MM.1S (cell line): ENCODE data around the gene KRTAP4-2.
"Not testable (repeated sequence)": the region's sequence is repeated elsewhere in the genome, so short reads cannot be mapped to it uniquely, and the experiment has no call there.

Source experiments
- DNase-seq: peaks from one replicate; pipeline ENCODE4 v3.0.0-alpha.2; 2015
- H2AFZ ChIP-seq: fragments of 300-600 bp; sonication (generic); 2 replicates; pipeline ENCODE4 v1.6.0; 2016; ENCODE audit warnings: antibody characterized with exemption, low read length
- H3F3A ChIP-seq: fragments of 300-600 bp; sonication (generic); 2 replicates; pipeline ENCODE4 v1.6.1; 2016; ENCODE audit warnings: mild to moderate bottlenecking, antibody characterized with exemption, low read length, moderate library complexity, mixed read lengths; ENCODE audit not compliant: insufficient read depth
- H3K27ac ChIP-seq: fragments of 300-600 bp; sonication (generic); 2 replicates; pipeline ENCODE4 v1.5.1; 2016; ENCODE audit warnings: mild to moderate bottlenecking, low read length
- H3K27me3 ChIP-seq: fragments of 300-600 bp; sonication (generic); replicated peaks from 2 replicates; pipeline ENCODE4 v1.6.0; 2016; ENCODE audit warnings: low read length; ENCODE audit not compliant: insufficient read depth
- H3K36me3 ChIP-seq: fragments of 300-600 bp; sonication (generic); replicated peaks from 2 replicates; pipeline ENCODE4 v1.6.1; 2016; ENCODE audit warnings: mild to moderate bottlenecking, low read length, mixed read lengths; ENCODE audit not compliant: insufficient read depth
- H3K4me1 ChIP-seq: fragments of 300-600 bp; sonication (generic); 2 replicates; pipeline ENCODE4 v1.6.1; 2016; ENCODE audit warnings: low read length, mixed read lengths
- H3K4me2 ChIP-seq: fragments of 300-600 bp; sonication (generic); 2 replicates; pipeline ENCODE4 v1.6.0; 2016; ENCODE audit warnings: low read depth, low read length
- H3K4me3 ChIP-seq: fragments of 300-600 bp; sonication (generic); 2 replicates; pipeline ENCODE4 v1.5.1; 2016; ENCODE audit warnings: low read length, mixed read lengths
- H3K79me2 ChIP-seq: fragments of 300-600 bp; sonication (generic); 2 replicates; pipeline ENCODE4 v1.6.1; 2016; ENCODE audit warnings: mixed run types, low read length, mixed read lengths
- H3K9ac ChIP-seq: fragments of 300-600 bp; sonication (generic); 2 replicates; pipeline ENCODE4 v1.6.1; 2016; ENCODE audit warnings: low read length, mixed read lengths
- H3K9me2 ChIP-seq: fragments of 300-600 bp; sonication (generic); replicated peaks from 2 replicates; pipeline ENCODE4 v1.6.1; 2016; ENCODE audit warnings: mild to moderate bottlenecking, low read length, mixed read lengths; ENCODE audit not compliant: insufficient read depth
- H3K9me3 ChIP-seq: fragments of 300-600 bp; sonication (generic); replicated peaks from 2 replicates; pipeline ENCODE4 v1.6.1; 2016; ENCODE audit warnings: mild to moderate bottlenecking, low read length, mixed read lengths; ENCODE audit not compliant: insufficient read depth
- H4K20me1 ChIP-seq: fragments of 300-600 bp; sonication (generic); 2 replicates; pipeline ENCODE4 v1.6.1; 2016; ENCODE audit warnings: mild to moderate bottlenecking, low read length, moderate library complexity, mixed read lengths; ENCODE audit not compliant: insufficient read depth
- CTCF ChIP-seq: fragments of 300-600 bp; sonication (generic); IDR thresholded peaks from 2 replicates; pipeline ENCODE4 v1.5.1; 2016; ENCODE audit warnings: antibody characterized with exemption, low read length, mixed read lengths
- EZH2 ChIP-seq: fragments of 300-600 bp; sonication (generic); optimal IDR thresholded peaks from 2 replicates; pipeline ENCODE3; 2017; ENCODE audit warnings: low read depth, mild to moderate bottlenecking, antibody characterized with exemption, low read length, mixed read lengths
- EZH2phosphoT487 ChIP-seq: fragments of 300-600 bp; sonication (generic); IDR thresholded peaks from 2 replicates; pipeline ENCODE4 v1.6.1; 2018; ENCODE audit warnings: antibody characterized with exemption, low read length

The KRTAP4-2 gene

GRCh38 chr17:41177727-41178271 lies at the start of gene KRTAP4-2:
Gene KRTAP4-2, minus strand, starts transcription at chr17:41178221. Its CDS starts 57 bp downstream, at chr17:41178164.
- Histone ChIP-seq H3K4me1 (peaks cover 16% of the 10 kb centered on the region; the same call in 1 of the 2 replicates), H3K4me3 (no peak within 1 kb of the TSS), H3K9me3 (no peaks in the 10 kb centered on the region), H3K36me3 (no peaks in the 10 kb centered on the region), H3K9me2 (no peaks in the 10 kb centered on the region), H2AFZ (no peak within 1 kb of the TSS), H3K27me3 (no peaks in the 10 kb centered on the region), H3K27ac (no peak within 1 kb of the TSS), H3F3A (no peaks in the 10 kb centered on the region), H4K20me1 (no peaks in the 10 kb centered on the region), H3K79me2 (no peaks in the 10 kb centered on the region), H3K9ac (no peak within 1 kb of the TSS), H3K4me2 (no peak within 1 kb of the TSS)
- no peak for TF ChIP-seq CTCF
- no peak for TF ChIP-seq EZH2
- no peak for TF ChIP-seq EZH2phosphoT487
- DNase-seq: no peak

GRCh38 chr17:41226598-41227095 lies 48.6 kb upstream of the KRTAP4-2 start, which contains the start of gene KRTAP9-2:
Gene KRTAP9-2, plus strand, starts transcription at chr17:41226648. Its CDS starts 7 bp downstream, at chr17:41226655.
- not testable (repeated sequence) for H3K4me2 ChIP-seq, DNase-seq, H3K9me3 ChIP-seq, H3K36me3 ChIP-seq, H3K4me1 ChIP-seq, H2AFZ ChIP-seq, H3F3A ChIP-seq, H3K4me3 ChIP-seq, H3K9ac ChIP-seq, H3K27me3 ChIP-seq, H3K79me2 ChIP-seq, H3K9me2 ChIP-seq, H4K20me1 ChIP-seq, H3K27ac ChIP-seq

- Histone ChIP-seq H3K9me3 (no peaks in the 10 kb centered on the region), H3K9me2 (no peaks in the 10 kb centered on the region), H3F3A (no peaks in the 10 kb centered on the region), H4K20me1 (no peaks in the 10 kb centered on the region), H3K27me3 (no peaks in the 10 kb centered on the region), H3K36me3 (no peaks in the 10 kb centered on the region), H3K27ac (no peak overlapping the region), H2AFZ (no peak overlapping the region), H3K79me2 (no peaks in the 10 kb centered on the region), H3K4me2 (no peak overlapping the region), H3K4me3 (no peak overlapping the region), H3K9ac (no peak overlapping the region), H3K4me1 (no peaks in the 10 kb centered on the region)
- no peak for DNase-seq
- TF ChIP-seq EZH2 (no peak), CTCF (no peak), EZH2phosphoT487 (no peak)
Measured at GRCh38 chr17:41226051-41226450, 48.0 kb upstream of the KRTAP4-2 start.

GRCh38 chr17:41223821-41224220 lies 45.8 kb upstream of the KRTAP4-2 start:
- no peak for TF ChIP-seq CTCF
- TF ChIP-seq EZH2phosphoT487: no peak
- TF ChIP-seq EZH2: no peak
- Histone ChIP-seq H4K20me1 (no peaks in the 10 kb centered on the region), H3K4me2 (no peak overlapping the region), H3K9me2 (no peaks in the 10 kb centered on the region), H2AFZ (no peak overlapping the region), H3K9ac (no peak overlapping the region), H3F3A (no peaks in the 10 kb centered on the region), H3K27me3 (no peaks in the 10 kb centered on the region), H3K79me2 (no peaks in the 10 kb centered on the region), H3K4me1 (no peaks in the 10 kb centered on the region), H3K4me3 (no peak overlapping the region), H3K9me3 (no peaks in the 10 kb centered on the region), H3K36me3 (no peaks in the 10 kb centered on the region), H3K27ac (no peak overlapping the region)
- no peak for DNase-seq
